ENCODE data around the gene GRIK4.
"Not testable (repeated sequence)": the region's sequence is repeated elsewhere in the genome, so short reads cannot be mapped to it uniquely, and the experiment has no call there.

Gene GRIK4

GRCh38 chr11:120785576-120785975 lies 274.0 kb downstream of the GRIK4 start:
- H3K27me3 ChIP-seq (ENCODE audit: control insufficient read depth, insufficient read depth, low read length), result no peaks in the 10 kb centered on the region; the same call in 1 of the 2 replicates
- H3K4me3 ChIP-seq (ENCODE audit: low read depth, low read length), result no peak overlapping the region
- peaks cover 10% of the 10 kb centered on the region; the same call in 1 of the 2 replicates for H3K4me1 ChIP-seq (ENCODE audit: control insufficient read depth, insufficient read depth, low read length)
- H3K9ac ChIP-seq (ENCODE audit: low read length), result no peak overlapping the region
- H3K9me3 ChIP-seq (ENCODE audit: control insufficient read depth, insufficient read depth, low read depth, low read length), result no peaks in the 10 kb centered on the region
- no peaks in the 10 kb centered on the region for H3K36me3 ChIP-seq (ENCODE audit: control insufficient read depth, insufficient read depth, low read length)
- H3K27ac ChIP-seq (ENCODE audit: low read depth, low read length), result no peak overlapping the region

DNA sequence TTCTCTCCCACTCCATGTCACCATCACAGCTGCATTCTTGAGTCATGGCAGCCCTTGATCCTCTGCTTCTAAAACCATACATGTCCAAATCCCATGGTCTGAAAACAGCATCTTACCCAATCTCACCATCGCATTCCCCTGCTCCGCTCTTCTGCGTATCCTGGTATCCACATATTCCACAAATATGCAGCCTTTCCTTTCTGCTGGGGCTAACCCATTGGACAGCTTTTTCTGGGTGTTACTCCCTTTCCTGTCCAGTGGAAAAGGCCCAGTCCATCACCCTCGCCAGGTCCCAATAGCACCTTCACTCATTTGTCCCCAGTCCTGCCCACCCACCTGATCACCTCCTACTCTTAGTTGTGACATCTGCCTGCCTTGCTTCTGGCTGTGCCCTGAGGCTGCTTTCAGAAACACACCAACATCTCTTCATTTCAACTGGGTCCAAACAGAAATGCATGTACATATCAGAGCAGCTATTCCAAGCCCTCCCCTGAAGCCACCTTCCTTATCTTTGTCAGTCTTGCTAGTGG lies 274.7 kb downstream of the GRIK4 start:
- Histone ChIP-seq H3K4me3 (ENCODE audit: low read depth, low read length) (no peak overlapping the region), H3K4me1 (ENCODE audit: control insufficient read depth, insufficient read depth, low read length) (peaks cover 10% of the 10 kb centered on the region; the same call in 1 of the 2 replicates), H3K27ac (ENCODE audit: low read depth, low read length) (no peak overlapping the region), H3K9me3 (ENCODE audit: control insufficient read depth, insufficient read depth, low read depth, low read length) (no peaks in the 10 kb centered on the region), H3K9ac (ENCODE audit: low read length) (no peak overlapping the region), H3K27me3 (ENCODE audit: control insufficient read depth, insufficient read depth, low read length) (no peaks in the 10 kb centered on the region; the same call in 1 of the 2 replicates), H3K36me3 (ENCODE audit: control insufficient read depth, insufficient read depth, low read length) (no peaks in the 10 kb centered on the region)

GRCh38 chr11:120787224-120787623 lies 275.7 kb downstream of the GRIK4 start:
- H3K4me3 ChIP-seq (ENCODE audit: low read depth, low read length); H3K4me1 ChIP-seq (ENCODE audit: control insufficient read depth, insufficient read depth, low read length); H3K27me3 ChIP-seq (ENCODE audit: control insufficient read depth, insufficient read depth, low read length); H3K9ac ChIP-seq (ENCODE audit: low read length); H3K9me3 ChIP-seq (ENCODE audit: control insufficient read depth, insufficient read depth, low read depth, low read length); H3K36me3 ChIP-seq (ENCODE audit: control insufficient read depth, insufficient read depth, low read length); H3K27ac ChIP-seq (ENCODE audit: low read depth, low read length): not testable (repeated sequence)

GRCh38 chr11:120789391-120789790 lies 277.8 kb downstream of the GRIK4 start:
- no peaks in the 10 kb centered on the region for H3K9me3 ChIP-seq (ENCODE audit: control insufficient read depth, insufficient read depth, low read depth, low read length)
- H3K27me3 ChIP-seq (ENCODE audit: control insufficient read depth, insufficient read depth, low read length), result peaks cover 4% of the 10 kb centered on the region; the same call in 1 of the 2 replicates
- H3K36me3 ChIP-seq (ENCODE audit: control insufficient read depth, insufficient read depth, low read length), result no peaks in the 10 kb centered on the region
- H3K9ac ChIP-seq (ENCODE audit: low read length), result no peak overlapping the region
- no peak overlapping the region for H3K27ac ChIP-seq (ENCODE audit: low read depth, low read length)
- H3K4me1 ChIP-seq (ENCODE audit: control insufficient read depth, insufficient read depth, low read length), result peaks cover 6% of the 10 kb centered on the region; the same call in 1 of the 2 replicates
- H3K4me3 ChIP-seq (ENCODE audit: low read depth, low read length), result no peak overlapping the region

GRCh38 chr11:120792306-120792705 lies 280.8 kb downstream of the GRIK4 start:
- H3K4me1 ChIP-seq (ENCODE audit: control insufficient read depth, insufficient read depth, low read length), result peaks cover 6% of the 10 kb centered on the region; the same call in 1 of the 2 replicates
- H3K4me3 ChIP-seq (ENCODE audit: low read depth, low read length), result no peak overlapping the region
- no peaks in the 10 kb centered on the region for H3K36me3 ChIP-seq (ENCODE audit: control insufficient read depth, insufficient read depth, low read length)
- H3K27me3 ChIP-seq (ENCODE audit: control insufficient read depth, insufficient read depth, low read length), result peaks cover 6% of the 10 kb centered on the region; the same call in 1 of the 2 replicates
- no peak overlapping the region for H3K9ac ChIP-seq (ENCODE audit: low read length)
- H3K9me3 ChIP-seq (ENCODE audit: control insufficient read depth, insufficient read depth, low read depth, low read length), result no peaks in the 10 kb centered on the region
- H3K27ac ChIP-seq (ENCODE audit: low read depth, low read length), result no peak overlapping the region

DNA sequence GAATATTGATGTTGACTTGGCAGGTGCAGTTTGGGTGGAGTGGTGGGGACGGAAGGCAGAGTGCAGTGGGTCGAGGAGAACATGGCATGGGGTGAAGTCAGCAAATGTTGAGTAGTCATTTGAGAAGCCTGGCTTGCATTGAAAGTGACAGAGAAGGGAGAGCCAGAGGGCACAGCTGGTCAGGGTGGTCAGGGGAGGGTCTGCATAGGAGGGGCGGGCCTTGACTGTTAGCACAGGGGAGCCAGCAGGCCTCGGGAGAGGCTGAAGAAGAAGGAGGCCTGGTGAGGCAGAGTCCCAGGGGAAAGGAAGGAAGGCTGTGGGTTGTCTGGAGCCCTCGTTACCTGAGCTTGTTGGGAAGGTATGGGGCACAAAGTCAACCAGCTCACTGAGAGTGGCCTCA lies 281.6 kb downstream of the GRIK4 start:
- Histone ChIP-seq H3K36me3 (ENCODE audit: control insufficient read depth, insufficient read depth, low read length) (no peaks in the 10 kb centered on the region), H3K9me3 (ENCODE audit: control insufficient read depth, insufficient read depth, low read depth, low read length) (no peaks in the 10 kb centered on the region), H3K4me1 (ENCODE audit: control insufficient read depth, insufficient read depth, low read length) (peaks cover 6% of the 10 kb centered on the region; the same call in 1 of the 2 replicates), H3K27me3 (ENCODE audit: control insufficient read depth, insufficient read depth, low read length) (peaks cover 6% of the 10 kb centered on the region; the same call in 1 of the 2 replicates), H3K9ac (ENCODE audit: low read length) (no peak overlapping the region), H3K4me3 (ENCODE audit: low read depth, low read length) (no peak overlapping the region), H3K27ac (ENCODE audit: low read depth, low read length) (no peak overlapping the region)

DNA sequence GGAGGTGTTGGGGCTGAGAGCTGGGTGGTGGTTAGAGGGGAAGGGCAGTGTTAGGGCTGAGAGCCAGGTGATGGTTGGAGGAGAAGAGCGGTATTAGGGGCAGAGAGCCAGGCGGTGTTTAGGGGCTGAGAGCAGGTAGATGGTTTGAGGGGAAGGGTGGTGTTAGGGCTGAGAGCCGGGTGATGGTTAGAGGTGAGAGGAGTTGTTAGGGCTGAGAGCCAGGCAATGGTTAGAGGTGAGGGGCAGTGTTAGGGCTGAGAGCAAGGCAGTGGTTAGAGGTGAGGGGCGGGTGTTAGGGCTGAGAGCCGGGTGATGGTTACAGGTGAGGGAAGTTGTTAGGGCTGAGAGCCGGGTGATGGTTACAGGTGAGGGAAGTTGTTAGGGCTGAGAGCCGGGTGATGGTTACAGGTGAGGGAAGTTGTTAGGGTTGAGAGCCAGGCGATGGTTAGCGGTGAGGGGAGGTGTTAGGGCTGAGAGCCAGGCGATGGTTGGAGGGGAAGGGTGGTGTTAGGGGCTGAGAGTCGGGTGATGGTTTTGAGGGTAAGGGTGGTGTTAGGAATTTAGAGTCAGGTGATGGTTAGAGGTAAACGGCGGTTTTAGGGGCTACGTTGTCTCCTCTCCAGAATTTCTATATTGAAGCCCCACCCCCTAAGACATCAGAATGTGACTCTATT lies 282.4 kb downstream of the GRIK4 start:
- Histone ChIP-seq H3K27ac (ENCODE audit: low read depth, low read length) (no peak overlapping the region), H3K9ac (ENCODE audit: low read length) (no peak overlapping the region), H3K4me3 (ENCODE audit: low read depth, low read length) (no peak overlapping the region), H3K4me1 (ENCODE audit: control insufficient read depth, insufficient read depth, low read length) (peaks cover 10% of the 10 kb centered on the region), H3K9me3 (ENCODE audit: control insufficient read depth, insufficient read depth, low read depth, low read length) (no peaks in the 10 kb centered on the region), H3K36me3 (ENCODE audit: control insufficient read depth, insufficient read depth, low read length) (no peaks in the 10 kb centered on the region), H3K27me3 (ENCODE audit: control insufficient read depth, insufficient read depth, low read length) (peaks cover 6% of the 10 kb centered on the region; the same call in 1 of the 2 replicates)

- H3K9ac ChIP-seq (ENCODE audit: low read length), result no peak overlapping the region
- no peaks in the 10 kb centered on the region for H3K36me3 ChIP-seq (ENCODE audit: control insufficient read depth, insufficient read depth, low read length)
- H3K27me3 ChIP-seq (ENCODE audit: control insufficient read depth, insufficient read depth, low read length), result peaks cover 6% of the 10 kb centered on the region; the same call in 1 of the 2 replicates
- H3K9me3 ChIP-seq (ENCODE audit: control insufficient read depth, insufficient read depth, low read depth, low read length), result no peaks in the 10 kb centered on the region
- H3K27ac ChIP-seq (ENCODE audit: low read depth, low read length), result no peak overlapping the region
- no peak overlapping the region for H3K4me3 ChIP-seq (ENCODE audit: low read depth, low read length)
- H3K4me1 ChIP-seq (ENCODE audit: control insufficient read depth, insufficient read depth, low read length), result peaks cover 15% of the 10 kb centered on the region
Measured at GRCh38 chr11:120794748-120795147, 283.2 kb downstream of the GRIK4 start.

DNA sequence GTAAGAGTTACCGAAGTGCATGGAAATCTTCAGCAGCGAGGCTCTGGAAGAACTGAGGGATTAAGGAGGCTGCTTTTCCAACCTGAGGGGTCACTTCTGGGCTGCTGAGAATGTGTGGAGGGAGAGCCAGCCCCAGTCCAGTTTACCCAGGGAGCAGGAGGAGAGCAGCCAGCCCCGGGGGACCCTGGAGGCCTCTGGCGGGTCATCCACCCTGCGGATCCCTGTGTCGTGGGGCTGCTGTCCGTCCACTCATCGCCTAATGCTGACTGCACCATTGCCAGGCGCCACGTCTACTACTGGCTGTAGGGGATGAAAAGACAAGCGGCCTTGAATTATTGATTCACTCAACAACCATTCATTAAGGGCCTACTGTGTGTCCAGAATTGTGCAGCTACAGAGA lies 283.6 kb downstream of the GRIK4 start:
- H3K4me1 ChIP-seq (ENCODE audit: control insufficient read depth, insufficient read depth, low read length), result peaks cover 15% of the 10 kb centered on the region
- H3K4me3 ChIP-seq (ENCODE audit: low read depth, low read length), result no peak overlapping the region
- peaks cover 6% of the 10 kb centered on the region; the same call in 1 of the 2 replicates for H3K27me3 ChIP-seq (ENCODE audit: control insufficient read depth, insufficient read depth, low read length)
- no peaks in the 10 kb centered on the region for H3K9me3 ChIP-seq (ENCODE audit: control insufficient read depth, insufficient read depth, low read depth, low read length)
- H3K36me3 ChIP-seq (ENCODE audit: control insufficient read depth, insufficient read depth, low read length), result no peaks in the 10 kb centered on the region
- no peak overlapping the region for H3K27ac ChIP-seq (ENCODE audit: low read depth, low read length)
- H3K9ac ChIP-seq (ENCODE audit: low read length), result no peak overlapping the region

DNA sequence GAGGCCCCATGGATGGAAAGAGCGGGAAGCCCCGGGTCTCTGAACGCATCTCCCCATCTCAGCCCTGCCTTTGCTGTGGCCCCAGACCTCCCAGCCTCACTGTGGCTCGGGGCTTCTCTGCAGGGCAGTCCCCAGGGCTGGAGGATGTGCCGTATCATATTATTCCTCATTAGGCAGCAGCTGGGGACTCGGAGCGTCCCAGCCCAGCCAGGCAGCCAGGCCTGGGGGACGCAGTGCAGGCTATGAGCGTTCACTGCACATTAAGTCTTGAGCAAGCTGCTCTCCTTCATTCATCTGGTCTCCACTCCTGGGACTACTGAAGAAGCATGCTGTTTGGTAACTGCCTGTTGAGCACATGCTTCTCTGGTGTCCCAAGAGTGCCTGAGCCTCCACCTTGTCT lies 285.6 kb downstream of the GRIK4 start:
- H3K9me3 ChIP-seq (ENCODE audit: control insufficient read depth, insufficient read depth, low read depth, low read length), result no peaks in the 10 kb centered on the region
- peaks cover 12% of the 10 kb centered on the region for H3K4me1 ChIP-seq (ENCODE audit: control insufficient read depth, insufficient read depth, low read length)
- peaks cover 4% of the 10 kb centered on the region; the same call in 1 of the 2 replicates for H3K27me3 ChIP-seq (ENCODE audit: control insufficient read depth, insufficient read depth, low read length)
- H3K27ac ChIP-seq (ENCODE audit: low read depth, low read length), result no peak overlapping the region
- no peaks in the 10 kb centered on the region for H3K36me3 ChIP-seq (ENCODE audit: control insufficient read depth, insufficient read depth, low read length)
- H3K9ac ChIP-seq (ENCODE audit: low read length), result no peak overlapping the region
- H3K4me3 ChIP-seq (ENCODE audit: low read depth, low read length), result no peak overlapping the region

GRCh38 chr11:120798854-120799253 lies 287.3 kb downstream of the GRIK4 start:
- Histone ChIP-seq H3K4me1 (ENCODE audit: control insufficient read depth, insufficient read depth, low read length) (peaks cover 8% of the 10 kb centered on the region), H3K4me3 (ENCODE audit: low read depth, low read length) (no peak overlapping the region), H3K27ac (ENCODE audit: low read depth, low read length) (no peak overlapping the region), H3K27me3 (ENCODE audit: control insufficient read depth, insufficient read depth, low read length) (0 out of 2 replicates have a peak, but pooled peaks cover 3% of the 10 kb centered on the region), H3K36me3 (ENCODE audit: control insufficient read depth, insufficient read depth, low read length) (no peaks in the 10 kb centered on the region), H3K9me3 (ENCODE audit: control insufficient read depth, insufficient read depth, low read depth, low read length) (no peaks in the 10 kb centered on the region), H3K9ac (ENCODE audit: low read length) (no peak overlapping the region)
